ENCODE data around the gene ZFP1.

- TF ChIP-seq, protein P1, sequence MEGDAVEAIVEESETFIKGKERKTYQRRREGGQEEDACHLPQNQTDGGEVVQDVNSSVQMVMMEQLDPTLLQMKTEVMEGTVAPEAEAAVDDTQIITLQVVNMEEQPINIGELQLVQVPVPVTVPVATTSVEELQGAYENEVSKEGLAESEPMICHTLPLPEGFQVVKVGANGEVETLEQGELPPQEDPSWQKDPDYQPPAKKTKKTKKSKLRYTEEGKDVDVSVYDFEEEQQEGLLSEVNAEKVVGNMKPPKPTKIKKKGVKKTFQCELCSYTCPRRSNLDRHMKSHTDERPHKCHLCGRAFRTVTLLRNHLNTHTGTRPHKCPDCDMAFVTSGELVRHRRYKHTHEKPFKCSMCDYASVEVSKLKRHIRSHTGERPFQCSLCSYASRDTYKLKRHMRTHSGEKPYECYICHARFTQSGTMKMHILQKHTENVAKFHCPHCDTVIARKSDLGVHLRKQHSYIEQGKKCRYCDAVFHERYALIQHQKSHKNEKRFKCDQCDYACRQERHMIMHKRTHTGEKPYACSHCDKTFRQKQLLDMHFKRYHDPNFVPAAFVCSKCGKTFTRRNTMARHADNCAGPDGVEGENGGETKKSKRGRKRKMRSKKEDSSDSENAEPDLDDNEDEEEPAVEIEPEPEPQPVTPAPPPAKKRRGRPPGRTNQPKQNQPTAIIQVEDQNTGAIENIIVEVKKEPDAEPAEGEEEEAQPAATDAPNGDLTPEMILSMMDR (IDR thresholded peaks at IDR 0.05): no peak
- TF ChIP-seq POLR2A (IDR thresholded peaks at IDR 0.05): no peak
These were observed 10.1 kb upstream of the ZFP1 start for GRCh38 chr16:75138233-75138632.
